ENCODE measurements around the gene IPP. TPM values are rescaled to one million over a fixed set of nuclear protein-coding genes. Genes with fewer than 3 reads are reported as not detected.
A peak's percentile ranks its signal among the peaks of the same experiment; 100 is the strongest.
"Not testable (repeated sequence)": the region's sequence is repeated elsewhere in the genome, so short reads cannot be mapped to it uniquely, and the experiment has no call there.

The IPP gene
- total RNA-seq, 3 donors from 2014 or later: 10.5 to 15.4 (median 11.4) TPM

DNA sequence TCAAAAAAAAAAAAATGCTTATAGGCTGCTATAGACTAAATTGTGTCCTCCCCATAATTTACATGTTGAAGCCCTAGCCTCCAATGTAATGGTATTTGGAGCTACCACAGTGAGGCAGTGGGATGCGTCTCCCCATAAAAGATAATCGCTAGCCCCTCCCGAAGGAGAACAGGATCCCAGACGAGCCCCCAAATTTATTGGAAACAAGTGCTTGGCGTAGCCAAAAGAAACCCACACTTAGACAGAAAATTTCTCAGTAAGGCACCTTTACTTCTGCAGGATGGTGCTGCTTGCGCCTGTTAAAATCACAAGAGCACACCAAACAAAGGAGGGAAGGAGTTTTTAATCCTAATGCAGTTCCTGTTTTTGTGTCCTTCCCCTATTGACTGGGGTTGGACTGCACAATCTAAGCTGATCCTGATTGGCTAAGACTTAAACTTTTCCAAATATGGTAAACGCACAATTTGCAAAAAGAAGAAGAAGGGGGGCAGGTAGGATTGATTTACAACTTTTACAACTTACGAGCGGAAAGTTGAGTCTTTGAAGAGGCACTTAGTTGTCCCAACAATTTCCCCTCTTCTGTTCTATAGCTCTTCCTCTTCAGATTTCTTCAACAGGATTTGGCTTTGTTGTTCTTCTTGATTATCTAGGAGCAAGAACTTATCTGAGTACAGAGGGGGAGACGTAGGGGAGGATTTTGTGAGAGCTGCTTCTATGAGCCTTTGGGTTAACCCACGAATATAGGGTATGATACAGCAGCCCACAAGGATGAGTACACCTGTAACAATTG is 3.0 kb upstream of the IPP start:
- no peaks in the 10 kb centered on the region for H3K36me3 ChIP-seq
- TF ChIP-seq POLR2AphosphoS5 (IDR thresholded peaks at IDR 0.05) (no peak), POLR2A (IDR thresholded peaks at IDR 0.05) (no peak)
- TF ChIP-seq, protein P1, sequence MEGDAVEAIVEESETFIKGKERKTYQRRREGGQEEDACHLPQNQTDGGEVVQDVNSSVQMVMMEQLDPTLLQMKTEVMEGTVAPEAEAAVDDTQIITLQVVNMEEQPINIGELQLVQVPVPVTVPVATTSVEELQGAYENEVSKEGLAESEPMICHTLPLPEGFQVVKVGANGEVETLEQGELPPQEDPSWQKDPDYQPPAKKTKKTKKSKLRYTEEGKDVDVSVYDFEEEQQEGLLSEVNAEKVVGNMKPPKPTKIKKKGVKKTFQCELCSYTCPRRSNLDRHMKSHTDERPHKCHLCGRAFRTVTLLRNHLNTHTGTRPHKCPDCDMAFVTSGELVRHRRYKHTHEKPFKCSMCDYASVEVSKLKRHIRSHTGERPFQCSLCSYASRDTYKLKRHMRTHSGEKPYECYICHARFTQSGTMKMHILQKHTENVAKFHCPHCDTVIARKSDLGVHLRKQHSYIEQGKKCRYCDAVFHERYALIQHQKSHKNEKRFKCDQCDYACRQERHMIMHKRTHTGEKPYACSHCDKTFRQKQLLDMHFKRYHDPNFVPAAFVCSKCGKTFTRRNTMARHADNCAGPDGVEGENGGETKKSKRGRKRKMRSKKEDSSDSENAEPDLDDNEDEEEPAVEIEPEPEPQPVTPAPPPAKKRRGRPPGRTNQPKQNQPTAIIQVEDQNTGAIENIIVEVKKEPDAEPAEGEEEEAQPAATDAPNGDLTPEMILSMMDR (IDR thresholded peaks at IDR 0.05): no peak
- peaks cover 0 to 4% of the 10 kb centered on the region in 2 donors for H3K4me1 ChIP-seq
- DNase-seq (ENCODE audit: low spot score in 2 of 2): no peak
- no peak overlapping the region for H3K27ac ChIP-seq
- H3K4me3 ChIP-seq: no peak overlapping the region
- intact Hi-C loops (cut with DNase I; ENCODE audit: low total_unique reads): loop anchor here (10.0 kb wide), 2 partner anchors 51 to 281 kb away; partner anchors contain the start of gene MAST2
- H3K9me3 ChIP-seq: peaks cover 0 to 6% of the 10 kb centered on the region in 2 donors
- no peaks in the 10 kb centered on the region for H3K27me3 ChIP-seq

DNA sequence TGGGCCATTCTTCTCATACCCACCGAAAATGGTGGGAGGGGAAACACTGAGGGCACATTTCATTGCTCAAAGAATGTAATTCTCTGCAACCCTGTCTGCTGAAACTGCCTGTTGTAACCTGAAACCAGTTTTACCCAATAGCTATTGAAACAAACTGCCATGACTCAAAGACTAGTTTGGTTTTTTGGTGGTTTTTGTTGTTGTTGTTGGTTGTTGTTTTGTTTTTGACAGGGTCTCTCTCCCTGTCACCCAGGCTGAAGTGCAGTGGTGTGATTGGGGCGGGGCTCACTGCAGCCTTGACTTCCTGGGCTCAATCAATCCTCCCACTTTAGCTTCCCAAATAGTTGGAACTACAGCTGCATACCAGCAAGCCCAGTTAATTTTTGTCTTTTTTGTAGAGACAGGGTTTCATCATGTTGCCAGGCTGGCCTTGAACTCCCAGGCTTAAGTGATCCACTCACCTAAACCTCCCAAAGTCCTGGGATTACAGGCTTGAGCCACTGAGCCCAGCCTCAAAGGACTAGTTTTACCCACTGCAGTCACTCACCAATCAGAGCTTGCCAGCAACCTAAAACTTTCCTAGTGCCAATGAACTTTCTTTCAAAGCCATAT is 2.1 kb upstream of the IPP start:
- DNase-seq (ENCODE audit: low spot score in 2 of 2): no peak
- Histone ChIP-seq H3K27me3 (no peaks in the 10 kb centered on the region), H3K4me1 (peaks cover 0 to 4% of the 10 kb centered on the region in 2 donors), H3K4me3 (no peak overlapping the region), H3K27ac (no peak overlapping the region), H3K9me3 (peaks cover 0 to 6% of the 10 kb centered on the region in 2 donors), H3K36me3 (no peaks in the 10 kb centered on the region)
- intact Hi-C loops (cut with DNase I; ENCODE audit: low total_unique reads): loop anchor here (10.0 kb wide), 2 partner anchors 52 to 282 kb away; partner anchors contain the start of gene MAST2
- TF ChIP-seq, protein P1 (IDR thresholded peaks at IDR 0.05): no peak
- TF ChIP-seq POLR2AphosphoS5 (IDR thresholded peaks at IDR 0.05): no peak
- no peak for TF ChIP-seq POLR2A (IDR thresholded peaks at IDR 0.05)

DNA sequence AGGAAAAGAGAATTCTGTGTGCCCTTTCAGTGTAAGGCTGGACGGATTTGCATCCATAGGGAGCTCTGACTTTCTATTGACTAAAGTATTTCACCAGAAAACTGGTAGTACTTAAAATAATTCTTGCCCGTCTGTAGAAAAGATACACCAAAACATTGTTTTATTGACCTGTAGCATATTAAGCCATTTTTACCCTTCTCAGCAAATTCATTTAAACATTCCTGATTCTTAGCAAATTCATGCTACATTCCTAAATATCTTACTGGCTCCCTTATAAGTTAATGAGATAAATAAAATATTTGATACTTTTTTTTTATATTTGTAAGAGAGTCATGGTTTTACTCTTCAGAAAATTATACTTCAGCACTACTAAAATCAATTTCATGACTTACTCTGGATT is 1.6 kb upstream of the IPP start:
- H3K9me3 ChIP-seq: peaks cover 0 to 6% of the 10 kb centered on the region in 2 donors
- TF ChIP-seq, protein P1 (IDR thresholded peaks at IDR 0.05): no peak
- TF ChIP-seq POLR2AphosphoS5 (IDR thresholded peaks at IDR 0.05) (no peak), POLR2A (IDR thresholded peaks at IDR 0.05) (no peak)
- H3K36me3 ChIP-seq: no peaks in the 10 kb centered on the region
- H3K27ac ChIP-seq: peak overlapping the region in 1 of 2 donors; percentile 95
- H3K4me1 ChIP-seq: peaks cover 0 to 4% of the 10 kb centered on the region in 2 donors
- intact Hi-C loops (cut with DNase I; ENCODE audit: low total_unique reads): loop anchor here (10.0 kb wide), 2 partner anchors 53 to 283 kb away; partner anchors contain the start of gene MAST2
- H3K27me3 ChIP-seq: no peaks in the 10 kb centered on the region
- H3K4me3 ChIP-seq: no peak overlapping the region
- no peak for DNase-seq (ENCODE audit: low spot score in 2 of 2)

DNA sequence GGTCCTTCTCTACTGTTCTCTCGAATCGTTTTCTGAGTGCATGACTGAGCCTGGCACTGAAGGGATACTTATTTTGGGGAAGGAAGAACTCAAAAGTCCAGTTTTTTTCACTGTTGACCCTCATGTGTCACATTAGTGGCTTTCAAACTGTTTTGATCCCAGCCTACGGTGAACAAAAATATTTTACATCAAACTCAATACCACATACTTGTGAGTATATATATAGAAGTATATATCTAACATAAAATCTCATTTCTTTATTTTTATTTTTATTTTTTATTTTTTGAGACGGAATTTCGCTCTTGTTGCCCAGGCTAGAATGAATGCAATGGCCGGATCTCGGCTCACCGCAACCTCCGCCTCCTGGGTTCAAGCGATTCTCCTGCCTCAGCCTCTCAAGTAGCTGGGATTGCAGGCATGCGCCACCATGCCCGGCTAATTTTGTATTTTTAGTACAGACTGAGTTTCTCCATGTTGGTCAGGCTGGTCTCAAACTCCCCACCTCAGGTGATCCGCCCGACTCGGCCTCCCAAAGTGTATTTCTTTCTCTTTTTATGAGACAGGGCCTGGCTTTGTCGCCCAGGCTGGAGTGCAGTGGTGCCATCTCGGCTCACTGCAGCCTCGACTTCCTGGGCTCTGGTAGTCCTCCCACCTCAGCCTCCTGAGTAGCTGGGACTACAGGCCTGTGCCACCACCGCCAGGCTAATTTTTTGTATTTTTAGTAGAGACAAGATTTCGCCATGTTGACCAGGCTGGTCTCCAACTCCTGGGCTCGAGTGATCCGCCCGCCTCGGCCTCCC is 786 bp upstream of the IPP start:
- H3K27ac ChIP-seq: peak overlapping the region; percentile 95 to 97
- not testable (repeated sequence) for H3K4me1 ChIP-seq; H3K27me3 ChIP-seq; H3K36me3 ChIP-seq; H3K9me3 ChIP-seq; DNase-seq (ENCODE audit: low spot score in 2 of 2)
- intact Hi-C loops (cut with DNase I; ENCODE audit: low total_unique reads): loop anchor here (10.0 kb wide), 2 partner anchors 54 to 284 kb away; partner anchors contain the start of gene MAST2
- peak overlapping the region; percentile 62 to 77 (median 65) for H3K4me3 ChIP-seq

DNA sequence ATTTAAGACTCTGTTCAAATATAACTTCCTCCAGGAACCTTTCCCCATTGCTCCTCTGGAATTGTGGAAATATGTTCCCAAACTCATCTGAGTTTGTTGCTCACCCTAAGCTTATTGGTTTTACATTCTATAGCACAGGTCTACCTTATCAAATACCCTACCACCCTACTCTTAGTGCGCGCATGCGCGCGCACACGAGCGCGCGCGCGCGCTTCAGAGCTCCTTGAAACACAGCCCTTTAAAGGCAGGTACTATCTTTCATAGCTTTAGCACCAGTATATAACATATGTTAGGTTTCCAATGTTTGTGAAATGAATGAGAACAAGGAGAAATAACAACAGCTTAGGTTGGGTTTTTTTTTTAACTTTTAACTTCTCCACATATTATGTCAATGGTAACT is 3.5 kb downstream of the IPP start:
- peaks cover 0 to 4% of the 10 kb centered on the region in 2 donors for H3K4me1 ChIP-seq
- H3K27me3 ChIP-seq: no peaks in the 10 kb centered on the region
- H3K36me3 ChIP-seq: no peaks in the 10 kb centered on the region
- no peak overlapping the region for H3K4me3 ChIP-seq
- no peak for TF ChIP-seq POLR2AphosphoS5 (IDR thresholded peaks at IDR 0.05)
- no peaks in the 10 kb centered on the region for H3K9me3 ChIP-seq
- no peak for DNase-seq (ENCODE audit: low spot score in 2 of 2)
- H3K27ac ChIP-seq: no peak overlapping the region
- intact Hi-C loops (cut with DNase I; ENCODE audit: low total_unique reads): no loop called here

DNA sequence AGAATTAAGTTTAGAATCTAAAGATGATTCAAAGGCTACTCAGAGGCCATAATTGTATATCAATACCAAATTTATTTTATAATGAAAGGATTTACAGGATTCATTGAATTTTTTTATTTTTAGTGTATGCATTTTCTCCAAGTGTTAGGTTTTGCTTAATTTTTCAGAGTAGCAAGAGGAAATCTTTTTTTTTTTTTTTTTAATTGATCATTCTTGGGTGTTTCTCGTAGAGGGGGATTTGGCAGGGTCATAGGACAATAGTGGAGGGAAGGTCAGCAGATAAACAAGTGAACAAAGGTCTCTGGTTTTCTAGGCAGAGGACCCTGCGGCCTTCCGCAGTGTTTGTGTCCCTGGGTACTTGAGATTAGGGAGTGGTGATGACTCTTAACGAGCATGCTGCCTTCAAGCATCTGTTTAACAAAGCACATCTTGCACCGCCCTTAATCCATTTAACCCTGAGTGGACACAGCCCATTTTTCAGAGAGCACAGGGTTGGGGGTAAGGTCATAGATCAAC is 10.8 kb downstream of the IPP start:
- intact Hi-C loops (cut with DNase I; ENCODE audit: low total_unique reads): not testable (repeated sequence)

More for the DNA sequence above, 10.8 kb downstream of the IPP start:
- H3K4me1 ChIP-seq; H3K9me3 ChIP-seq; H3K27me3 ChIP-seq; H3K27ac ChIP-seq; DNase-seq (ENCODE audit: low spot score in 2 of 2); H3K36me3 ChIP-seq; H3K4me3 ChIP-seq: not testable (repeated sequence)

Measured in breast epithelium (tissue), 4 donors.